Mammary epithelial cell (primary cell): ENCODE results near the gene TMEM88.

Experiments
- CTCF ChIP-seq, 2 donors: IDR thresholded peaks in 1 of 2; conservative IDR thresholded peaks in 1 of 2; 2 replicates each; pipeline ENCODE4 v1.5.1; 2011 to 2012; ENCODE audit warnings: inconsistent platforms in 2 of 2, low read length in 2 of 2, mild to moderate bottlenecking in 2 of 2, control low read depth in 1 of 2, low read depth in 1 of 2; ENCODE audit not compliant: insufficient read depth in 1 of 2; ENCODE audit errors: extremely low read depth in 1 of 2
- EZH2 ChIP-seq: IDR thresholded peaks from 2 replicates; pipeline ENCODE4 v1.6.1; 2012; ENCODE audit warnings: low read length, inconsistent platforms, borderline replicate concordance

DNA sequence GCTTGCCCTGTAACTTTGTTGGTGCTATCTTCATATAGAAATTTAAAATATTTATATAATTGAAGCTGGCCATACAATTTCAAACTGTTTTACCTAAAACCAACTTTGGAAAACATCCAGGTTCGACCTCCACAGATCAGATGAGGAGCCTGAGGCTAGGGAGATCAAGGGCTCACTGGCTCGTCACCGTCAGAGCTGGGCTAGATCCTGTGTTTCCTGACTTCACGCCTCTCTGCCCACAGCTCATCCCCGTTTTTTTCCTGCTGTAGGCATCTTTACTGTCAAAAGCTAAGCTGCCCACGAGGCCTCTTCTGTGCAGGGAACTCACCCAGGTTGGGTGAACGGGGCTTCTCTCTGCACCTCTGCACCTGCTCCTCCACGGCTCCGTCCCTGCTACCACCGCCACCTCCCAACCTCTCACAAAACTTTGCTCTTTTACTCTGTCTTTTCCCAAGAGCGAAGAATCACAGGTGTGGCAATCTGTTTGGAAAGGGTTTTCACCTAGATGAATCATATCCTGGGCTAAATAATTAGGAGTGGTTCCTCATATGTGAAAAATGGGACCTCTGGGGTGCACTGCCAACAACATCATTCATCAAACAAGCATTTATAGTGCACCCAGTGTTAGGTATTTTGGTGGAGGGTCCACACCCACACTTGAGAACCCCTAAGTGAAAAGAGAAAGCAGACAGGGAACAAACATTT, 45.6 kb upstream of the TMEM88 start:
- TF ChIP-seq EZH2 (no peak), CTCF (conservative IDR thresholded peaks at IDR 0.05 in 1 of 2, IDR thresholded peaks at IDR 0.05 in 1 of 2; ENCODE audit: extremely low read depth in 1 of 2, insufficient read depth in 1 of 2, low read depth in 1 of 2, low read length in 2 of 2) (no peak)
